HG02884 (cell line): ENCODE measurements around the gene KCTD13.
"Not testable (repeated sequence)": the region's sequence is repeated elsewhere in the genome, so short reads cannot be mapped to it uniquely, and the experiment has no call there.

Source experiments
- ATAC-seq: cut with Tn5 transposase; IDR thresholded peaks from one replicate; pipeline ENCODE4 v1.9.1; 2021; ENCODE audit warnings: mild to moderate bottlenecking, moderate library complexity; ENCODE audit not compliant: unreplicated experiment

Gene KCTD13

GRCh38 chr16:29883987-29884386 lies 42.0 kb downstream of the KCTD13 start:
- ATAC-seq = no peak

- no peak for ATAC-seq
Measured at GRCh38 chr16:29881050-29881449, 45.0 kb downstream of the KCTD13 start.

GRCh38 chr16:29878172-29878571 lies 47.9 kb downstream of the KCTD13 start:
- no peak for ATAC-seq

GRCh38 chr16:29877266-29877961 lies 48.6 kb downstream of the KCTD13 start:
- ATAC-seq = no peak

GRCh38 chr16:29876594-29877249 lies 49.3 kb downstream of the KCTD13 start:
- ATAC-seq = no peak

- ATAC-seq = no peak
Measured at GRCh38 chr16:29876217-29876593, 49.8 kb downstream of the KCTD13 start.

- ATAC-seq = no peak
Measured at GRCh38 chr16:29875206-29875605, 50.8 kb downstream of the KCTD13 start.

- ATAC-seq = no peak
Measured at GRCh38 chr16:29873319-29873718, 52.7 kb downstream of the KCTD13 start.

GRCh38 chr16:29871822-29872546 lies 54.0 kb downstream of the KCTD13 start:
- no peak for ATAC-seq

GRCh38 chr16:29869067-29869466 lies 57.0 kb downstream of the KCTD13 start:
- ATAC-seq = not testable (repeated sequence)

- no peak for ATAC-seq
Measured at GRCh38 chr16:29868396-29869009, 57.5 kb downstream of the KCTD13 start.

GRCh38 chr16:29864205-29864604 lies 61.8 kb downstream of the KCTD13 start:
- ATAC-seq = no peak

GRCh38 chr16:29863669-29863984 lies 62.4 kb downstream of the KCTD13 start:
- no peak for ATAC-seq

GRCh38 chr16:29862884-29863668 lies 63.0 kb downstream of the KCTD13 start, which contains the start of gene CDIPT:
CDIPT (minus strand) TSS chr16:29863226; CDS start chr16:29862857, 369 bp downstream.
- peak; percentile 95 for ATAC-seq

GRCh38 chr16:29862383-29862883 lies 63.6 kb downstream of the KCTD13 start:
- no peak for ATAC-seq

GRCh38 chr16:29860218-29860617 lies 65.8 kb downstream of the KCTD13 start:
- no peak for ATAC-seq

- no peak for ATAC-seq
Measured at GRCh38 chr16:29858974-29859373, 67.1 kb downstream of the KCTD13 start.

GRCh38 chr16:29858149-29858849 lies 67.7 kb downstream of the KCTD13 start:
- no peak for ATAC-seq

- ATAC-seq = no peak
Measured at GRCh38 chr16:29857133-29857760, 68.8 kb downstream of the KCTD13 start.
